GM21737 (cell line): Measurements from ENCODE around the gene ARPC1B.
"Not testable (repeated sequence)": the region's sequence is repeated elsewhere in the genome, so short reads cannot be mapped to it uniquely, and the experiment has no call there.

Experiments used
- ATAC-seq: cut with Tn5 transposase; IDR thresholded peaks from one replicate; pipeline ENCODE4 v1.9.1; 2021; ENCODE audit warnings: mild to moderate bottlenecking, moderate library complexity; ENCODE audit not compliant: unreplicated experiment

The ARPC1B gene

GRCh38 chr7:99387239-99387635, 12.7 kb downstream of the ARPC1B start:
- ATAC-seq = not testable (repeated sequence)

GRCh38 chr7:99387912-99388311, 13.4 kb downstream of the ARPC1B start:
- no peak for ATAC-seq

DNA sequence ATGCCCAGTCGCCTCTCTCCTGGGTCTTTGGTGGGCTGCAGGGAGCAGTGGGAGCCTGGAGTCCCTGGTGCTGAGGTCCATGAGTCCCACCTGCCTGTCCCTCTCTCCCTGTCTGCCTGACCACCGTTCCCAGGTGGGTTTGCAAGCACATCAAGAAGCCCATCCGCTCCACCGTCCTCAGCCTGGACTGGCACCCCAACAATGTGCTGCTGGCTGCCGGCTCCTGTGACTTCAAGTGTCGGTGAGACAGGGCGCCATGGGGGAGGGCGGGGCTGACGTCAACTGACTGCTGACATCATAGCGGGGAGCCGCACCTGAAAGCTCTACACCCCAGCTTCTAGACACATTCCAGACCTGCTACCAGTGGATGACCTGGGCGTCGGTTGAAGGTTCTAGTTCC, 15.2 kb downstream of the ARPC1B start:
- no peak for ATAC-seq

DNA sequence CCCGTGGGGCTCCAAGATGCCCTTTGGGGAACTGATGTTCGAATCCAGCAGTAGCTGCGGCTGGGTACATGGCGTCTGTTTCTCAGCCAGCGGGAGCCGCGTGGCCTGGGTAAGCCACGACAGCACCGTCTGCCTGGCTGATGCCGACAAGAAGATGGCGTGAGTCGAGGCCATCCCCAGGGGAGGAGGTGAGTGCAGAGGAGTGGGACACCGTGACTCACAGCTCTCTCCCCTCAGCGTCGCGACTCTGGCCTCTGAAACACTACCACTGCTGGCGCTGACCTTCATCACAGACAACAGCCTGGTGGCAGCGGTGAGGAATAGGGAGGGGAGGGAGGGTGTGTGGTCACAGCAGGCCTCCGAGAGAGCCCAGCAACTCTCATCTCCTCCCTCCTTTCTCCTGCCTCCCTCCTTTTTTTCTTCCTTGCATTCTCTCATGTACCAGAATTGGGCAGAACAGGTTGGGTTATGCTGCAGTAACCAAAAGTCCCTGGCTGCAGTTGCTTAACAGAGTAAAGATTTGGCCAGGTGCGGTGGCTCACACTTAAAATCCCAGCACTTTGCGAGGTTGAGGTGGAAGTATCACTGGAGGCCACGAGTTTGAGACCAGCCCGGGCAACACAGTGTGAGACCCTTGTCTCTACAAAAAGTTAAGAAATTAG, 16.5 kb downstream of the ARPC1B start:
- no peak for ATAC-seq

DNA sequence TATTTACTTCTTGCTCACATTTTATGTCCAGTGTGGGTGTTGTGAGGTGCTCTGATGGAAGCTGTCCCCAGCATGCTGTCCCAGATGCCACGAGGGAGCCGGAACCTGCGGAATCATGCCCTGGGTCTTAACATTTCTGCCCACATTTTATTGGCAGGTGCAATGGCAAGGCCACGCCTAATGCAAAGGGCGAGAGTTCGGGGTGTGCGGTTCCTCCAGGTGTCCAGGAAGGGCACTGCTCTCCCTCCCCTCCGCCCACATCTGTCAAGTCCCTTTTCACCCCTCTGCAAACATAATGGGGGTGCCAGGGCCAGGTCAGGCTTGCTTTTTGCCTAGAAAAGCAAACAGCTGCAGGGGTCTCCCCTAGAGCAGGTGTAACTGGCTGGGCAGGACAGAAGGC, 17.5 kb downstream of the ARPC1B start:
- no peak for ATAC-seq

GRCh38 chr7:99392659-99393354, 18.3 kb downstream of the ARPC1B start:
- peak; percentile 46 for ATAC-seq

GRCh38 chr7:99393355-99394187, 19.0 kb downstream of the ARPC1B start:
- ATAC-seq = peak; percentile 25

DNA sequence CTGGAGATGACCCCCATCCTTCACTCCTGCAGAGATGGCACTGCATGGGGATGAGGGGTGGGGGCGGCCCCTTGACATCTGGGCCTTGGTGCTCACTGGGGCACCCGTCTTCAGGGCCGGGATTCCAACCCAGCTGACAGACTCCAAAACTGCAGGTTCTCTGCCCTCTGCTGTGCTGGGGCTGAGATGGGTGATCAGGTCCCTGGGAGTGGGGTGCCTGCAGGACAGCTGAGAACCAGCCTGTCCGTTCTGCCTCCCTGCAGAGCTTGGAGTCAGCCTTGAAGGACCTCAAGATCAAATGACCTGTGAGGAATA, 19.6 kb downstream of the ARPC1B start:
- ATAC-seq = no peak

GRCh38 chr7:99395616-99396327, 21.2 kb downstream of the ARPC1B start:
- no peak for ATAC-seq

DNA sequence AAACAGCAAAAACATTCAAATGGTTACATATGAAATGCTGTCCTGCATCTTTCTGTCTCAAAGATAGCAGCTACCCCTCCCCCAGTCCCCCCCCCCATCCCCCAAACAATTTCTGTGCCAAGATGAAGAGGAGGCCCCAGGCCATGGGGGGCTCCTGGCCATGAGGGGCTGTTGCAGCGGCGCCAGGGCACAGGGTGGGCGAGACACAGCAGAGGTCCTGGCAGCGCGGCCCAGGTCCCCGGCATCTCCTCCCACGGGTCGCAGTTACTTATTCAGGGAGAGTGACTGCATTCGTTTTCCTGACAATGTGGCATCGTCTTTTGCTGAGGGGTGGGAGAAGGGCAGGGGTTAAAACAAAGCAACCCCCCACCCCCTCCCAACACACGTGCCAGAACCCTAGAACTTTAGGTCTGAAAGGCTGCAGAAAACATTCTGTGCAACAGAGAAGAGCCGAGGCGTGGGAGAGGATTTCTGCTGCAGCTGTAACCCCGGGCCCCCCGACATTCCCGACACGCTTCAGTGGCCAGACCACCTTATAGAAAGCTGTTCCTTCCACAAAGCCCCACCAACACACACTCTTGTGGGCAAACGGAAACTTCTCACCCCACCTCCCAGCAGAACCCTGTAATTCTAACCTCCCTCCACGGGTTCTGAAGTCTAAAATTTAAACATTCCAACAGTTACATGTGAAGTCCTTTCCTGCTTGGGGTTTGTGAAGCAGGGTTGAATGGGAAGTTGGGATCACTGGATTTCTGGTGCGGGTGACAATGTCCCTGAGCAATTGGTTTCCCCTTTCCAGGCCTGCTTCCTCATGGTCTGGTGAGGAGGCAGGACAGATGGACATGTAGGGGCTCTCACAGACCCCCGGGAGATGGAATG, 22.1 kb downstream of the ARPC1B start:
- no peak for ATAC-seq

DNA sequence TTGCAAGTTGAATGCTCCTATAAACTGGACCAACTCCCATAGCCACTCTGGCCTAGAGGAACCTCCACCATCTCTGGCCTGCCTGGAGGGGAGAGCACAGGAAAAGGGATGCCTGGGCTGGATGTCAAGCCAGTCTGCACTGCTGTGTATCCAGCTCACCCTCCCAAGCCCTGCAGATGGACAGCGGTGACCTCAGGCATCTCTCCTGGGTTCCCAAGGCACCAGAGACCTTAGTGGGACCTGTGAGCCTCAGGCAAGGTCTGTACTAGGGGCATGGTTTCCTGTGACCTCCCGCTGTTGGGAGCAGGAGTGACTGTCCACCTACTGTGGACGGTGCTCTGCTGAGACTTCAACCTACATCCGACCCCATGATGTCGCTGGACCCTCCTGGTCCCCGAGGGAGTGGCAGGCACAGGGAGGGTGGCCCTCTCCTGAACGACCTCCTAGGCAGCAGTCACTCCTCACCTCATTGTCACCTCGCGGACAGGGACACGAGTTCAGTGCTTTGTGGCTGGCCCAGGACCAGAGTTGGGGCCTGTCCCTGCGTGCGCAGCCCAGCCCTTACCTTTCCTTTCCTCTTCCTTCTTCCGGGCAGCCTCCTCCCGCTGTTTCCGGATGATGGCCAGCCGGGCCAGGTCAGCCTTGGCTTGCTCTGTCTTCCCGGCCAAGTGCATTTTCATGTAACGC, 22.9 kb downstream of the ARPC1B start:
- no peak for ATAC-seq

- no peak for ATAC-seq
These were observed 24.4 kb downstream of the ARPC1B start for GRCh38 chr7:99398891-99399445.

- ATAC-seq = no peak
These were observed 25.1 kb downstream of the ARPC1B start for GRCh38 chr7:99399597-99399996.

GRCh38 chr7:99402854-99403253, 28.3 kb downstream of the ARPC1B start:
- ATAC-seq = no peak

DNA sequence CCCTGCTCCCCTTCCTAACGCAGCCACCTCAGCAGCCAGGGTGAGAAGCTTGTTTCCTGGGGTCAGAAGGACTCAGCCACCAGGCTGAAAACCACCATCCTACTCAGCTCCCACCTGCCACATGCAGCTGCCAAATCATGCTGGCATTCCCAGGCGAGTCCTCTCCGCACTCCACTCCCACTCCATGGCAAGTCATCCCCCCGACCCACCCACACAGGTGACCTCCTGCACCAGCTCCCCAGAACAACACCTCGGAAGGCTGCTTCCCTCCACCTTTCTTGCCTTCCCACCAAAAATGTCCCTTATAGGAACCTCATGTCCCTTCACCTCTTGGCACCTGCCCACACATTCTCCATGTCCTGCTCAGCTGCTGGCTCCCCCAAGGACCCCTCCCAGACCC, 29.2 kb downstream of the ARPC1B start:
- no peak for ATAC-seq

DNA sequence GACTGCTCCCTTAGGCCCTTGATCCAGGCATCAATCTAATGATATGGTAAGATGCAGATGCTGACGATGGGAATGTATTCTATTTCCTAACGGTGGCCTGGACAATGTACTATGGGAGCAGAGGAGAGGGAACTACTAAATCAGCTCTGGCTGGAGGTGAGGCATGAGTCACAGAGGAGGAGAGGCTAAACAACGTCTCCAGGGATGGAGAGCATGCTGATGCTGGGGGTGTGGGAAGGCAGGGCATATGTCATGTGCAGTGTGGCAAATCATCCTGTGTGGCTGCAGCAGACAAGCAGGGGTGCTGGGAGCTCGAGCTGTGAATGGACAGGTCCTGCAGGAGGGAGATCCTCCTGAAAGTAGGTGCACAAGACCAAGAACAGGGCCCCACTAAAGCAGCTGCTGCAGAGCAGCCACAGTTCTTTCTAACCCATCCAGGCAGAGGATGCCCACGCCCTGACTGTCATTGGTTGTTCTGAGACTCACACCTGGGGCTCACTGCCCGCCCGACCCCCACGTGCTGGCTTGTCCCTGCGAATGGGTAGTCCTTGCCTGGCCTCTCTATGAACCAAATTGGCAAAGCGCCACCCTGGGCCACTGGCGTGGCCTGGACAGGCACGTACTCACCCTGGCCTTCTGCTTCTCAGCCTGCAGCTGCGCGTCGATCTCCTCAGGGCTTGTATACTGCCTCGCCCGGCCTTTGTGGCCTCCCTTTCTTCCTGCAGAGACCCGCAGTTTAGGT, 29.9 kb downstream of the ARPC1B start:
- ATAC-seq = no peak

DNA sequence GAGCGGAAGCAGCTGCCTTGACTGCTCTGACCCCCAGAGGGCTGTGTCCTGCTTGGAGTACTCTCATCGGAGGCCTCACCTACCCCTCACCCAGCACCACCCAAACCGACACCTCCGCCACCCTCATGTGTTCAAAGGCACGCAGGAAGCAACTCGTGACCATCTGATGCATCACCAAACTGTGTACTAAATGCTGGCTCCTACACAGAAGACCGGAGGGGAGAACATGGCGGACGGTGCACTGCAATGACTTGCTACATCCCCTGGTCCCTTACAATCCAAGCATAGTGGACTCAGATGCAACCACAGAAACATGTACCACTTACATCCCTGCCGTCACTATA, 30.4 kb downstream of the ARPC1B start:
- ATAC-seq = no peak

GRCh38 chr7:99406557-99406956, 32.0 kb downstream of the ARPC1B start:
- ATAC-seq = no peak

DNA sequence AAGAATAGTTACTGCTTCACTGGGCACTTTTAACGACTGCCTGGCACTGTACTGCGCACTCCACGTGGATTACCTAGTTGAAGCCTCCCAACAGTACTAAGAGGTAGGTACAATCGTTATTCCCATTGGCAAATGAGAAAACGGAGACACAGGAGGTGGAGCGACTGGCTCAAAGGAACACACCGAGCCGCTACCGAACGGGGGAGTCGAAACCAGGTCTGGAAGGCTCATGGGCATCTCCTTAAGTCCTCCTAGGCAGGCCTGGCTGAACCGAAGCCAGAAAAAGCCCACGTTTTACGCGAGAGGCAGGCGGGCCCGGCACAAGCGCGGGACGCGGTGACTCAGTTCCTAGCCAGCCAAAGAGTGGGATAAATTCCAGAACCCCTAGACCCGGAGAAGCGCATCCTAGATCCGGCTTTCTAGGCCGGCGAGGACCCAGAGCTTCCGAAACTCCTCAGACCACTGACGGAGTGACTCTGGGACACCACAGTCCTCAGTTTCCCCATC, 33.4 kb downstream of the ARPC1B start:
- no peak for ATAC-seq
